Measurements from ENCODE around the gene SPP1.
"Not testable (repeated sequence)": the region's sequence is repeated elsewhere in the genome, so short reads cannot be mapped to it uniquely, and the experiment has no call there.

The SPP1 gene

DNA sequence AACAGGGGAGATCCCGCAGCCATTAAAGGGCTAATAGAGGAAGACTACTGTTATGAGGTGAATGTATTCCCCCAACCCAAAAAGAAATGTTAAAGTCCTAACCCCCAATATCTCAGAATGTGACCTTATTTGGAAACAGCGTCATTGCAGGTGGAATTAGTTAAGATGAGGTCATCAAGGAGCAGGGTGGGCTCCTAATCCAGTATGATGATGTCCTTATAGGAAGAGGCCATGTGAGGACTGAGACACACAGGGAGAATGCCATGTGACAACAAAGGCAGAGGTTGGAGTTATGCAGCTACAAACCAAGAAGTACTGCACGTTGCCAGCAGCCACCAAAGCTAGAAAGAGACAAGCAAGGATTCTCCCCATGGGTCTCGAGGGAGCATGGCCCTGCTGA is 14.3 kb downstream of the SPP1 start:
- TF ChIP-seq, protein P1, sequence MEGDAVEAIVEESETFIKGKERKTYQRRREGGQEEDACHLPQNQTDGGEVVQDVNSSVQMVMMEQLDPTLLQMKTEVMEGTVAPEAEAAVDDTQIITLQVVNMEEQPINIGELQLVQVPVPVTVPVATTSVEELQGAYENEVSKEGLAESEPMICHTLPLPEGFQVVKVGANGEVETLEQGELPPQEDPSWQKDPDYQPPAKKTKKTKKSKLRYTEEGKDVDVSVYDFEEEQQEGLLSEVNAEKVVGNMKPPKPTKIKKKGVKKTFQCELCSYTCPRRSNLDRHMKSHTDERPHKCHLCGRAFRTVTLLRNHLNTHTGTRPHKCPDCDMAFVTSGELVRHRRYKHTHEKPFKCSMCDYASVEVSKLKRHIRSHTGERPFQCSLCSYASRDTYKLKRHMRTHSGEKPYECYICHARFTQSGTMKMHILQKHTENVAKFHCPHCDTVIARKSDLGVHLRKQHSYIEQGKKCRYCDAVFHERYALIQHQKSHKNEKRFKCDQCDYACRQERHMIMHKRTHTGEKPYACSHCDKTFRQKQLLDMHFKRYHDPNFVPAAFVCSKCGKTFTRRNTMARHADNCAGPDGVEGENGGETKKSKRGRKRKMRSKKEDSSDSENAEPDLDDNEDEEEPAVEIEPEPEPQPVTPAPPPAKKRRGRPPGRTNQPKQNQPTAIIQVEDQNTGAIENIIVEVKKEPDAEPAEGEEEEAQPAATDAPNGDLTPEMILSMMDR (conservative IDR thresholded peaks at IDR 0.05) = no peak
- no peak for TF ChIP-seq ZFX (IDR thresholded peaks at IDR 0.05)
- no peak overlapping the region for H3K27ac ChIP-seq

DNA sequence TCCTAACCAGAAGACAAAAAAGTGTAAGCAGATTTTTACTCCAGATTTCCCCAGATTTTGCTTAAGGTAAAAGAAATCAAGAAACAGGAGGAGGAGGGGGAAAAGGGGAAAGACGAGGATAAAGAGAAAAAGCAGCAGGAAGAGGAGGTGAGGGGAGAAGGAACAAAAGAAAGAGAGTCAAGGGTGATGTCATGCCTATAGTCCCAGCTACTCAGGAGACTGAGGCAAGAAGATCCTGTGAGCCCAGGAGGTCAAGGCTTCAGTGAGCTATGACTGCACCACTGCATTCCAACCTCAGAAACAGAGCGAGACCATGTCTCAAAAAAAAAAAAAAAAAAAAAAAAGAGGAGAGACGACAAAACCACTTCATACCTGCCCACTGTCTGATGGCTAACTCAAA is 19.9 kb downstream of the SPP1 start:
- no peak overlapping the region for H3K27ac ChIP-seq
- TF ChIP-seq, protein P1 (conservative IDR thresholded peaks at IDR 0.05) = no peak
- TF ChIP-seq ZFX (IDR thresholded peaks at IDR 0.05) = no peak

DNA sequence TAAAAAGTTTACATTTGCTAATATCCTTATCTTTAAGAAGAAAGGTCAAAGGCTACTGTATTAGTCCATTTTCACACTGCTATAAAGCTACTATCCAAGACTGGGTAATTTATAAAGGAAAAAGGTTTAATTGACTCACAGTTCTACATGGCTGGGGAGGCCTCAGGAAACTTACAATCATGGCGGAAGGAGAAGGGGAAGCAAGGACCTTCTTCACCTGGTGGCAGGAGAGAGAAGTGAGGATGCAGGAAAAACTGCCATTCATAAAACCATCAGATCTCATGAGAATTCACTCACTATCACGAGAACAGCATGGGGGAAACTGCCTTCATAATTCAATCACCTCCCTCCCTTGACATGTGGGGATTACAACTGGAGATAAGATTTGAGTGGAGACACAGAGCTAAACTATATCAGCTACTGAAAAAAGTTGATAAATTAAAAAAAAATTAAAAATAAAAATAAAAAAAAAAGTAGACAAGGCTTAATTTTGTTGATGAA is 23.7 kb downstream of the SPP1 start:
- H3K27ac ChIP-seq = not testable (repeated sequence)

DNA sequence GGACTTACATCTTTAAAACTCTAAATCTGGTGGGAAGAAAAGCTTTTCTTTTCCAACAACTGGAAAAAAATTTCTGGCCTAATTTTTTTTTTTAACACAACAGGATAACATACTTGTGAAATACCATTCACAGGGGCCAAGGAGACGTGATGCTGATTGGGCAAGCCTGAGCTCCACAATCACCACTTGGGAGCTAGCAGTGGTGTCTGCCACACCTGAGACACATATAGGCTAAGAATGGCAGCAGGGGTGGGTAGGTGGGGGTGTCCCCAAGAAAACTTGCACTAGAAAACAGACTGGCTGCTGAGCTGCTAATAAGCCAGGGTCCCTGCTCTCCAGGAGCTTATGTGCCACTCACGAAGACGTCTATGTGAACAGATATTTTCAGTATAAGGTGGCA is 26.4 kb downstream of the SPP1 start:
- TF ChIP-seq ZFX (IDR thresholded peaks at IDR 0.05) = no peak
- TF ChIP-seq, protein P1 (conservative IDR thresholded peaks at IDR 0.05) = no peak
- no peak overlapping the region for H3K27ac ChIP-seq

DNA sequence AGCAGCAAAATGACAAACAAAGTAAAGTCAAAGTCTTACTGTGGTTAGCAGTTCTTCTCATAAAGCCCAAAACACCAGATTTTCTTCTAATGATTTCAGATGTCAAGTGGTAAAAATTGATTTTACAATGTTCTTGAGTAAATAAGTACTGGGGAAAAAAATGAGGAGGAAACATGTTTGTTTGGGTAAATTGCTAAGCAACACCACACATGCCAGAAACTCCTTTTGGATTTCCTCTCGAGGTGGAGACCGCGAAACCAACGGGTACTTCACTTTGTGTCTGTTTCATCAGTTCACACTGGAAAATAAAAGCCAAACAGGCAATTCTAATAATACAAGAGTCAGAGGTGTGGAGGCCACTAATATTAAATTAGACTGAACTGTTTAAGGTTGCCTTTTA is 27.3 kb downstream of the SPP1 start:
- H3K27ac ChIP-seq = no peak overlapping the region
- no peak for TF ChIP-seq ZFX (IDR thresholded peaks at IDR 0.05)
- TF ChIP-seq, protein P1 (conservative IDR thresholded peaks at IDR 0.05) = no peak

DNA sequence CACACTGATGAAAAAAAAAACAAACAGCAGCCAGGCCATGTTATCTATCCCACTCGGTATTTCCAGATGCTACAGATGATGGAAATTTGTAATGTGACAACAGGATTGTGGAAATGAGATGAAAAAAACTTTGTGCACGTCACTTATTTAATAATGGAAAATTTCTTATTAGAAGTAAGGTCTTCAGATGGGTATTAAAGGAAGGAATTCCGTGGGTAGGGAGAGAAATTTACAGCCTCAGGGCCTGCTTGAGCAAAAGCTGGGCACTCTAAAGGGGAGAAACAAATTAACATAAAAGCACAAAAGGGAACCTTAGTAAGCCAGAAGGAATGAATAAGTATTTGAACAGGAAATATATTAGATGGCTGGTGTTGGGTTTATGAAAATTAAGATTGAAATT is 27.7 kb downstream of the SPP1 start:
- no peak overlapping the region for H3K27ac ChIP-seq
- TF ChIP-seq, protein P1 (conservative IDR thresholded peaks at IDR 0.05) = no peak
- no peak for TF ChIP-seq ZFX (IDR thresholded peaks at IDR 0.05)

DNA sequence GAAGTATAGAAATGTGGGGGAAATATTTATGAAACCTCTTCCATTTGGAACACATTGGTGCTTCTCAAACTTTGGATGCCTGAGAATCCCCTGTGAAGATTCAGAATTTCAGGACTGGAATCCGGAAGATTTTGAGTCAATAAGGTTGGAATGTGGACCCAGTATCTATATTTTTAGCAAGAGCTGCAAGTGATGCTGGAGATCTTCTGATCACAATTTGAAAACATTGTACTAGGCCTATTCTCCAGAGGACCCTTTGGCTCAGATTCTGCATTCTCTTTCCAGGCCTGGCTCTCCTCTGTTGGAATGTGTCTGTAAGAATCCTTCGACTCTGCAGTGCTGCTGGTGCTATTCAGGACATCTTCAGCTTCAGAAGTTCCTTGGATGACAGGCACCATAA is 29.6 kb downstream of the SPP1 start:
- no peak overlapping the region for H3K27ac ChIP-seq
- TF ChIP-seq ZFX (IDR thresholded peaks at IDR 0.05) = no peak
- TF ChIP-seq, protein P1 (conservative IDR thresholded peaks at IDR 0.05) = no peak

DNA sequence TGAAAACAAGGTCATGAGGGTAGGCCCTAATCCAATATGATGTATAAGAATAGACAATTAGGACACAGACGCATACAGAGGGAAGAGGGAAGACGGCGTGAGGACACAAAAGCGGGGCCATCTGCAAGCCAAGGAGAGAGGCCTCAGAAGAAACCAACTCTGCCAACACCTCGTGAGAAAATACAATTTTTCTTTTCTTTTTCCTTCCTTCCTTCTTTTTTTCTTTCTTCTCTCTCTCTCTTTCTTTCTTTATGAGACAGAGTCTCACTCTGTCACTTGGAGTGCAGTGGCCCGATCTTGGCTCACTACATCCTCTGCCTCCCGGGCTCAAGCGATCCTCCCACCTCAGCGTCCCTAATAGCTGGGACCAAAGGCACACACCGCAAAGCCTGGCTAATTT is 30.4 kb downstream of the SPP1 start:
- no peak for TF ChIP-seq ZFX (IDR thresholded peaks at IDR 0.05)
- TF ChIP-seq, protein P1 (conservative IDR thresholded peaks at IDR 0.05) = no peak
- H3K27ac ChIP-seq = no peak overlapping the region

Measured in C4-2B (cell line).